DND-41 (cell line): ENCODE measurements around the gene ROPN1B.
"Not testable (repeated sequence)": the region's sequence is repeated elsewhere in the genome, so short reads cannot be mapped to it uniquely, and the experiment has no call there.

Experiments
- CTCF ChIP-seq: IDR thresholded peaks from 2 replicates; pipeline ENCODE4 v1.5.1; 2012; ENCODE audit warnings: borderline replicate concordance, low read length, moderate library complexity, mild to moderate bottlenecking; ENCODE audit not compliant: poor library complexity, severe bottlenecking; ENCODE audit errors: extremely low read depth
- EZH2 ChIP-seq: IDR thresholded peaks from 3 replicates; pipeline ENCODE4 v1.6.1; 2012; ENCODE audit warnings: borderline replicate concordance, low read depth, mild to moderate bottlenecking, moderate library complexity, low read length, inconsistent platforms; ENCODE audit not compliant: severe bottlenecking

- TF ChIP-seq CTCF, EZH2: not testable (repeated sequence)
Measured at GRCh38 chr3:125920191-125920590, 48.8 kb upstream of the ROPN1B start.
